Right lobe of liver (tissue), 4 donors: Measurements from ENCODE around the gene TNFRSF11A.

Experiments
- CTCF ChIP-seq, 4 donors: fragments of 200-600 bp in 3 of 4; fragments of 450-650 bp in 1 of 4; IDR thresholded peaks; one replicate each; pipeline versions ENCODE4 v1.5.1 to v1.8.0; 2016 to 2022; ENCODE audit warnings: antibody characterized with exemption in 4 of 4, mild to moderate bottlenecking in 2 of 4
- POLR2A ChIP-seq: fragments of 450-650 bp; IDR thresholded peaks from one replicate; pipeline ENCODE4 v1.6.1; 2017; ENCODE audit warnings: antibody characterized with exemption, mild to moderate bottlenecking
- donor health status: DM: no; HTN: no; CAD: no.
- donor health status: DM: no; HTN: no; CAD: no.
- donor health status: DM: no; HTN: yes; CAD: no.

GRCh38 chr18:62331581-62332356 is 6.7 kb downstream of the TNFRSF11A start:
- TF ChIP-seq CTCF (IDR thresholded peaks at IDR 0.05), result no peak
- TF ChIP-seq POLR2A, result no peak
